IPS DF 4.7 (cell line): ENCODE data around the gene ATP8B1.
"Not testable (repeated sequence)": the region's sequence is repeated elsewhere in the genome, so short reads cannot be mapped to it uniquely, and the experiment has no call there.

Experiments used
- DNase-seq: peaks from one replicate; pipeline ENCODE4 v3.0.0-alpha.2; 2013; ENCODE audit warnings: low spot score; ENCODE audit errors: extremely low read depth

Gene ATP8B1

DNA sequence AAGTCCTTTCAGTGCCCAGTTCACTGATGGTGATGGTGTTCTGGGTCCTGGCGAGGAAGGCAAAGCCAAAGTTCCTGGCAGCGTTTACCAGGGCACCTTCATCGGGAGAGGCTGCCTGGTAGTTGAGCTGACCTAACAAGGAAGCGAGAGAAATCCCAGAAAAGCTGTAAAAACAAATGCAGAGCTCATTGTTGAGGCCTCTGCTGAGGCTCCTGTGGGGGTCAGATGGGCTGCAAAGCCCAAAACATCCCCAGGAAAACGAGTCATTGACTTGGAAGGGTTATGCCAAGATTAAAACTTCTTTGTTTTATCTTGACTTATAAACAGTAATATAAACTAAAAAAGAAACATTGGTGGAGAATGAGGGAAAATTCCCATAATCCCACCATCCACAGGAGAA, 128.2 kb downstream of the ATP8B1 start:
- DNase-seq: no peak

DNA sequence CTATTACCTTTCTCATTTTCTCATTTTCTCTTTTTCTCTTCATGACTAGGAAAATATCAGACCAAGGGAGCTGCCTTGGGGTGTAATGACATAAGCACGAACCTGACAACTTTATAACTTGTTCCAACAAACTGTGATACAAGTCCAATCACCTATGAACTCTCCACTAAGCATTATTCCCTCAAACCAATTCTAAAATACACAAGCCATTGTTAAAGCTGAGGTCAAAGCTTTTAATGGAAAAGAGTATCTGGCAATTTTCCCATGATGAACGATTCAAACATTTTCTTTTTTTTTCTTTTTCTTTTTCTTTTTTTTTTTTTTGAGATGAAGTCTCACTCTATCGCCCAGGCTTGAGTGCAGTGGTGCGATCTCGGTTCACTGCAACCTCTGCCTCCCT, 133.1 kb downstream of the ATP8B1 start:
- no peak for DNase-seq

DNA sequence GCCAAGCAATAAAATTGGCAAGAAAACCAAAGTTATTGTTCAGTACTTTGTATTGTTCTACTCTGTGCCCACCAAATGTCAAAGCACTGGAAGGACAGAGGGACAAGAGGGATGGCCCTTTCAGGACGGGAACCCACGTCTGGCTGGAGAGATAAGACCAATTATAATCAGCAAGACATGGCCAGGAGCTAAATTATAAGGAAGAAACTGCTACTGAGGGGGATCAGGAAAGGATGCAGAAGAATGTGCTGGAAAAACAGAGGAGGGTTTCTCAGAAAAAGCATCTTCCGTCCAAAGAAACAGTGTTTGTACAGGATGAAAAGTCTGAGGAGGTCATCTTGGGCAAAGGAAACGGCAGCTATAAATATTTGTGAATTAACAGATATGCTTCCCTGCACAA, 135.1 kb downstream of the ATP8B1 start:
- DNase-seq: no peak

DNA sequence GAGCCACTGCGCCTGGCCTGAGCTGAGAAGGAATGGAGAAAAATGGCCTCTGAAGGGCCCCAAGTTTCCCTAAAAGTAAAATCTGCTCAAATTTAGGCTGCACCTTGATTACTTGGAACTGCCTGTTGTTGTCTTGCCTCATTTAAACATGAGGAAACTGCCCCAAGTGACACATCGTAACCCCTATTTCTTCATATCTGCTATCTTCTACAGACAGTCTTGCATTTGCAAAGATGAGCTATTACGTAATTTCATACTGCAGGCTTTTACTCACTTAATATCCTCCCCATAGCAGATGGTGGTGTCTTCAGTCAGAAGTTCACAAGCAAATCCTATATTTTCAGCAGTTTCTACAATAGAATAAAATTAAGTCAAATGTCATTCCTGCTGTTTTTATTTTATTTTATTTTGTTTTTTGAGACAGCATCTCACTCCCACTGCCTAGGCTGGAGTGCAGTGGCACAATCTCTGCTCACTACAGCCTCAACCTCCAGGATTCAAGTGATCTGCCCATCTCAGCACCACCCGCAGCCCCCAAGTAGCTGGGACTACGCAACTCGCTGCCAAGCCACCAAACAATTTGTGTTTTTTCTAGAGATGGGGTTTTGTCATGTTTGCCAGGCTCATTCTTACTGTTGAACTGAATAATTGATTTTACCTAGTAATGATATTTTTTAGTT, 136.2 kb downstream of the ATP8B1 start:
- DNase-seq: no peak

GRCh38 chr18:57664568-57665165, 138.4 kb downstream of the ATP8B1 start:
- DNase-seq: no peak

- no peak for DNase-seq
Measured at GRCh38 chr18:57660961-57661360, 142.2 kb downstream of the ATP8B1 start.

DNA sequence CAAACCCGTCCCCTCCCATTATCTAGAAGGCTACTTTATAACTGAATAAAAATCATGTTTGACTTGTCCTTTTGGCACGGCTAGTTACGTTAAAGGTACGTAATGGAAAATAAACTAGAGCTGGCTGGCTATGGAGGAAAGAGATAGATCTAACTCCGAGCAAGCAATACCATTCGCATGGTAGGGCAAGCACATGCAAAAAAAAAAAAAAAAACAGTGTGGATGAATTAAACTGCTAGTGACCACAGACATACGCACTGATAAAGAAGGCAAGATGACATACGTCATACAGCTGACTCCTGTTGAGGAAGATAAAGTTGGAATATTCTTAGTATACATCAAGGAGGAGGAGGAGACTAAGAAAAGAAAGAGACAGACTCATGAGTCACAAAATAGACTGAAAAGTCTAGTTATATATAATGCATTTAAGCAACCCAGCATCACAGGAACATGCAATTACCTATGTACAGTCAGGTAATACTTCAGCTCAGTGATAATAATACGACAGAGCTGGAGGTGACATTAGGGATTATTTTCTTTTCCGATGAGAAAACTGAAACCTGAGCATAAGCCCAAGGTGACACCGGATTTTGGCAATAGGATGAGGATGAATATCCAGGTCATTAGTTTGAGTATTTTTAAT, 143.5 kb downstream of the ATP8B1 start:
- DNase-seq: no peak

- no peak for DNase-seq
Measured at GRCh38 chr18:57657542-57657941, 145.6 kb downstream of the ATP8B1 start.

GRCh38 chr18:57655740-57656139, 147.4 kb downstream of the ATP8B1 start:
- no peak for DNase-seq

DNA sequence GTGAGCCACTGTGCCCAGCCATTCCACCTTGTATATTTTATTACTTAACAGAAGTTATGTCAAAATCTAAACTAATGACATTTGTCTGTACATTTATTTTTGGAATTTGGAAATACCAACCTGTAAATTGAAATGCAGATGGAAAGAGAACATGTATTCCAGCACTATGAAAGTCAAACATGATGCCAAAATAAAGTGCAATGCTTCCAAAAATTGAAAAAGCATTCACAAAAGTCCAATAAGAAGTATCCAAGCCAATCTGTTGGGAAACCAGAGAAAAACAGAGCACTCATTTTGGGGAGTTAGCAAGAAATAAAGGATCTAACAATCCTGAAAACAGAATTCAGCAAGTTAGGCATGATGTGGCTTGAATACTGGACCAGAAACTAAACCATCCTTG, 151.2 kb downstream of the ATP8B1 start:
- DNase-seq: no peak

- no peak for DNase-seq
Measured at GRCh38 chr18:57649556-57650500, 153.3 kb downstream of the ATP8B1 start.

GRCh38 chr18:57648414-57648813, 154.7 kb downstream of the ATP8B1 start:
- DNase-seq: no peak

- DNase-seq: no peak
Measured at GRCh38 chr18:57644540-57644939, 158.6 kb downstream of the ATP8B1 start.

DNA sequence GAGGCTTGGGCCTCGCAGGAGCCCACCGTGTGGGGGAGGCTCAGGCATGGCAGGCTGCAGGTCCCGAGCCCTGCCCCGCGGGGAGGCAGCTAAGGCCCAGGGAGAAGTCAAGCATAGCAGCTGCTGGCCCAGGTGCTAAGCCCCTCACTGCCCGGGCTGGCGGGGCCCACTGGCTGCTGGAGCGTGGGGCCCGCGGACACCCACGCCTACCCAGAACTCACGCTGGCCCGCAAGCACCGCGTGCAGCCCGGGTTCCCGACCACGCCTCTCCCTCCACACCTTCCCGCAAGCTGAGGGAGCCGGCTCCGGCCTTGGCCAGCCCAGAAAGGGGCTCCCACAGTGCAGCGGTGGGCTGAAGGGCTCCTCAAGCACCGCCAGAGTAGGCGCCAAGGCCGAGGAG, 159.4 kb downstream of the ATP8B1 start:
- not testable (repeated sequence) for DNase-seq

GRCh38 chr18:57642462-57642861, 160.7 kb downstream of the ATP8B1 start:
- not testable (repeated sequence) for DNase-seq

- no peak for DNase-seq
Measured at GRCh38 chr18:57640749-57641148, 162.4 kb downstream of the ATP8B1 start.

DNA sequence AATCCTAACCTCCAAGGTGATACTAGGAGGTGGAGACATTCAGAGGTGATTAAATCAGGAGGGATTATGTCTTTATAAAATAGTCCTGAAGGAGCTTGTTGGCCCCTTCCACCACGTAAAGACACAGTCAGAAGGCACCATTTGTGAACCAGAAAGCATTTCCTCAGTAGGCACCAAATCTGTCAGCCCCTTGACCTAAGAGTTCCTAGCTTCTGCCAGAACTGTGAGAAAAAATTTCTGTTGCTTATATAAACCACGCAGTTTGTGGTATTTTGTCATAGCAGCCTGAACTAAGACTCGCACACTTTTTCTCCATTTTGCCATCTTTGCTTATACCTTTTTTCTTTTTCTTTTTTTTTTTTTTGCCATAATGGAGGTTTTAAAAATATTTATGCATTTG, 162.9 kb downstream of the ATP8B1 start:
- no peak for DNase-seq

- DNase-seq: no peak
Measured at GRCh38 chr18:57635003-57635822, 167.9 kb downstream of the ATP8B1 start.

- no peak for DNase-seq
Measured at GRCh38 chr18:57631697-57632096, 171.4 kb downstream of the ATP8B1 start.

DNA sequence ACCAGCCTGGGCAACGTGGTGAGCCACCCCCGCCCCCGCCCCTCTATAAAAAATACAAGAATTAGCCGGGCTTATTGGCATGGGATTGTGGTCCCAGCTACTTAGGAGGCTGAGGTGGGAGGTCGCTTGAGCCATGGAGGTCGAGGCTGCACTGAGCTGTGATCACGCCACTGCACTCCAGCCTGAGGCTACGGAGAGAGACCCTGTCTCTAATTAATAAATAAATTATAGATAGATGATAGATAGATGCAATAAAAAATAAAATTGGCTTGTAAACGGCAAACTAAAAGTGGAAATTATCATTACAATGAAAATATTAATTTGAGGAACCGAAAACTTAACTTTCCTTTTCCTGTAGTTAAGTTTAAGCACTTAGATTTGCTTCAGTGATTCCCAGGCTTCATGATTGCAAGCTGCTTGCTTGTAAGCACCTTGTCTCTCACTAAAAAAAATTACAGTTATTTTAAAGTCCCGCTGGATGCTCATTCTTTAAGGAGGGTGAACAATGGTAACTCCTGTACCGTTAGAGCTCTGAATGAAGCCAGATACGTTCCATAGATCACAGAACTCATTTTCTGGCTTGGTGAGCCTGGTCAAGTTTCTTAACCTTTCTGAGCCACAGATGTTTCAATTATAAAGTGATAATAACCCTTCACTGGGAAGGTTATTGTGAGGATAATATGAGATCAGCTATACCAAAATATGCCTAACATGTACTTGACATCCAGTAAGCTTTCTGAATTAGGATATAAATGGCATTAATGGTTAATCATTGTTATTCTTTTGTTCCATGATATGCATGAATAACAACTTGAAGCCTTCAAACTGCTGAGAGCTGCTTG, 172.1 kb downstream of the ATP8B1 start:
- DNase-seq: no peak
